Esophagus squamous epithelium (tissue), 5 donors: ENCODE results near the gene BABAM1. TPM values are rescaled to one million over a fixed set of nuclear protein-coding genes. Genes with fewer than 3 reads are reported as not detected.

Experiments
- DNase-seq: peaks from one replicate; lab custom pipeline; 2025; lab: John Stamatoyannopoulos, UW
- H3K27ac ChIP-seq, 4 donors: fragments of 200-600 bp; sonication (generic); one replicate each; pipeline ENCODE4 v1.5.1; 2016 to 2019; ENCODE audit warnings: mild to moderate bottlenecking in 1 of 4
- H3K27me3 ChIP-seq, 4 donors: fragments of 200-600 bp; sonication (generic); 1 replicate in 3 of 4; 2 replicates in 1 of 4; pipeline versions ENCODE4 v1.5.1 to v1.6.0; 2017 to 2021; ENCODE audit warnings: antibody characterized with exemption in 1 of 4
- H3K36me3 ChIP-seq, 3 donors: fragments of 200-600 bp; sonication (generic); one replicate each; pipeline ENCODE4 v1.5.1; 2016 to 2019
- H3K4me1 ChIP-seq, 3 donors: fragments of 200-600 bp; sonication (generic); one replicate each; pipeline ENCODE4 v1.5.1; 2017 to 2019
- H3K4me3 ChIP-seq, 4 donors: fragments of 200-600 bp; sonication (generic); 1 replicate in 3 of 4; 2 replicates in 1 of 4; pipeline ENCODE4 v1.5.1; 2016 to 2019; ENCODE audit warnings: mild to moderate bottlenecking in 2 of 4, moderate library complexity in 1 of 4
- H3K9me3 ChIP-seq, 3 donors: fragments of 200-600 bp; sonication (generic); one replicate each; pipeline ENCODE4 v1.5.1; 2016 to 2019
- CTCF ChIP-seq, 6 experiments: fragments of 450-650 bp in 4 of 6; fragments of 200-600 bp in 2 of 6; sonication (generic) in 2 of 6; IDR thresholded peaks; one replicate each; pipeline ENCODE4 v1.5.1; 2016 to 2019; ENCODE audit warnings: antibody characterized with exemption in 6 of 6, mild to moderate bottlenecking in 4 of 6, moderate library complexity in 4 of 6
- POLR2A ChIP-seq, 4 donors: fragments of 450-650 bp; IDR thresholded peaks; one replicate each; pipeline ENCODE4 v1.6.1; 2017; ENCODE audit warnings: antibody characterized with exemption in 4 of 4, mild to moderate bottlenecking in 4 of 4, moderate library complexity in 3 of 4
- WGBS, 2 donors: methylation state at CpG; one replicate each; pipeline ENCODE4 v1.1.5; 2018; 5-methylcytosine and 5-hydroxymethylcytosine counted together
- intact Hi-C: fragments of 100-400 bp; cut with DNase I; formaldehyde crosslinking; loops from one replicate; pipeline ENCODE4 v1.15.0; 2022
- total RNA-seq, 4 donors: library from RNA; depleted of rRNA; stranded (reverse); fragments of >200 nt; gene quantifications; one replicate each; pipeline ENCODE4 v1.1.0, GENCODE V29; 2016
- donor health status: DM: yes; HTN: yes; CAD: no.

BABAM1 gene
- total RNA-seq, 4 donors from 2014 or later, result 29.1 to 55.8 (median 53.1) TPM

DNA sequence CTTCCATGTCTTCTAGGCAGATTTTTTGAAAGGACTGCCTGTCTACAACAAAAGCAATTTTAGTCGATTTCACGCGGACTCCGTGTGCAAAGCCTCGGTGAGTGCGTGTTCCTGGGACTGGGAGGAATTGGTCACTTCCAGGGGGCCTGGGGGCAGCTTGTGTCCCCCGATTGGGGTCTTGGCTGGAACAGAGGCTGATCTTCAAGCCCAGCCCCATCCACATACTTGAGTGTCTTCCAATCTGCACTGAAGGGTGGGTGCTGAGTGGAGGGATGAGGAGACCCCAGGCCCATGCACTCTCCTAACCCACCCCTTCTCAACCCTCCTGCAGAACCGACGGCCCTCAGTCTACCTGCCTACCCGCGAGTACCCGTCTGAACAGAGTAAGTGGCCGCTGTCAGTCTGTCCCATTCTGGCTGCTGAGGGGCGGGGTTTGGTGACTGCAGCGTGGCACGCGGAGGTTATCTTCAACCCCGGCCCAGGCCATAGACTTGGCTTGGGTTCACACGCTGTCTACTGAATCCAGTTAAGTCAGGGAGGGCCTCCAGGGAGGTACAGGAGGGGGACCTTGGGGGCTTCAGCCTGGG, 46.9 kb downstream of the BABAM1 start:
- intact Hi-C loops, result no loop called here
- DNase-seq, result no peak
- no peak overlapping the region for H3K27ac ChIP-seq
- H3K27me3 ChIP-seq, result no peaks in the 10 kb centered on the region
- 92 to 93% methylated on average over 3 to 11 of the region's 19 CpGs for WGBS, 2 donors
- H3K4me1 ChIP-seq, result peaks cover 20 to 37% (median 25%) of the 10 kb centered on the region in 3 donors
- H3K36me3 ChIP-seq, result peaks cover 11 to 66% (median 27%) of the 10 kb centered on the region in 3 donors
- no peaks in the 10 kb centered on the region for H3K9me3 ChIP-seq
- H3K4me3 ChIP-seq, result no peak overlapping the region
- TF ChIP-seq POLR2A (IDR thresholded peaks at IDR 0.05) (no peak), CTCF (IDR thresholded peaks at IDR 0.05) (no peak)

- DNase-seq, result no peak
- Histone ChIP-seq H3K27ac (no peak overlapping the region), H3K4me3 (no peak overlapping the region), H3K9me3 (no peaks in the 10 kb centered on the region), H3K4me1 (peaks cover under 1 to 17% (median 5%) of the 10 kb centered on the region in 3 donors), H3K36me3 (peaks cover 24 to 83% (median 37%) of the 10 kb centered on the region in 3 donors), H3K27me3 (no peaks in the 10 kb centered on the region)
- intact Hi-C loops, result no loop called here
- no peak for TF ChIP-seq POLR2A (IDR thresholded peaks at IDR 0.05)
- no peak for TF ChIP-seq CTCF (IDR thresholded peaks at IDR 0.05)
- 92% methylated on average over 2 of the region's 6 CpGs; no CpG with 5 or more reads in 1 of the 2 donors for WGBS, 2 donors
Measured at GRCh38 chr19:17318966-17319365, 51.7 kb downstream of the BABAM1 start.

DNA sequence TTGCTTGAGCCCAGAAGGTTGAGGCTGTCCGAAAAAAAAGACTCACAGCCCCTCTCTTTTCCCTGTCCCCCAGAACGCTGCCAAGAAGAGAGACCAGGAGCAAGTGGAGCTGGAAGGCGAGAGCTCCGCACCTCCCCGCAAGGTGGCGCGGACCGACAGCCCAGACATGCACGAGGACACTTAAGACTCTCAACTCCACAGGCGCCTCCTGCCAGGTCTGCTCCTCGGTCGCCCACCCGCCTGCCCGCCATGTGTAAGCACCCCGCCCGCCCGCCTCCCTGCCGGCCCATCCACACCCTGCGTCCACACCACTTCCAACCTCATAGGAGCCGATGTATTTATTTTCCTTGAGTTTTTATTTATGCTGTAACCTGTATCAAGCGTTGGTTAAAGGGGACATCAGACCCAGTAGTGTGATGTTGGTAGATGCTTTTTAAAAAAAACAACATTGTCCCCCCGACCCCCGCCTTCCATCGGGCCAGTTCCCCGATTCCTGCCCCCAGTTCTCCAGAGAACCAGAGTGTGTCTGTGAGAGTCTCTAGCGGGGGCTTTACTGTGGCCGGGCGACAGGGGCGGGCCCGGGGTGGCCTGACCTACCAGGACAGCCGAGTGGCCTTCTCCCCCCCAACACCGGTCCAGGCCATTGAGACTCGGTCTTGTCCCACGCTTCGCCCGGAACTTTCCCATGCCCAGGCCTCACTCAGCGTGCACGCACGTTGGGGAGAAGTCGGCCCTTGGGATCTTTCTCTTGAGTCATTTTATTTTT, 52.4 kb downstream of the BABAM1 start:
- DNase-seq, result no peak
- H3K27ac ChIP-seq, result no peak overlapping the region
- WGBS, 2 donors, result 88 to 93% methylated on average over 26 to 40 of the region's 40 CpGs
- H3K36me3 ChIP-seq, result peaks cover 17 to 82% (median 30%) of the 10 kb centered on the region in 3 donors
- intact Hi-C loops, result no loop called here
- no peaks in the 10 kb centered on the region for H3K27me3 ChIP-seq
- H3K4me3 ChIP-seq, result no peak overlapping the region
- H3K9me3 ChIP-seq, result no peaks in the 10 kb centered on the region
- no peak for TF ChIP-seq CTCF (IDR thresholded peaks at IDR 0.05)
- TF ChIP-seq POLR2A (IDR thresholded peaks at IDR 0.05), result no peak
- H3K4me1 ChIP-seq, result peaks cover 3 to 23% (median 5%) of the 10 kb centered on the region in 3 donors

GRCh38 chr19:17320435-17320834, 53.2 kb downstream of the BABAM1 start:
- DNase-seq, result no peak
- no peak for TF ChIP-seq CTCF (IDR thresholded peaks at IDR 0.05)
- TF ChIP-seq POLR2A (IDR thresholded peaks at IDR 0.05), result no peak
- WGBS, 2 donors, result 65 to 97% methylated on average over 4 to 10 of the region's 11 CpGs
- Histone ChIP-seq H3K4me3 (no peak overlapping the region), H3K4me1 (peaks cover 3 to 31% (median 5%) of the 10 kb centered on the region in 3 donors), H3K27me3 (no peaks in the 10 kb centered on the region), H3K27ac (no peak overlapping the region), H3K36me3 (peaks cover 15 to 85% (median 28%) of the 10 kb centered on the region in 3 donors), H3K9me3 (no peaks in the 10 kb centered on the region)
- intact Hi-C loops, result no loop called here
